ENCODE data around the gene CYP3A4.

GRCh38 chr7:99824091-99824490, 40.1 kb upstream of the CYP3A4 start:
- TF ChIP-seq CTCF (conservative IDR thresholded peaks at IDR 0.05) (no peak), ZFX (IDR thresholded peaks at IDR 0.05) (no peak)
